GM12878 (cell line): ENCODE measurements around the gene ATF2. TPM values are rescaled to one million over a fixed set of nuclear protein-coding genes. Genes with fewer than 3 reads are reported as not detected.

Experiments
- ATAC-seq: fragments of 200-7000 bp; cut with Tn5 transposase; 3 replicates; pipeline ENCODE4 v1.9.1; 2020; ENCODE audit warnings: mild to moderate bottlenecking, moderate library complexity
- BruUV-seq: library from RNA; stranded (reverse); fragments of 400-500 nt; replicated peaks from 2 replicates; lab custom pipeline; 2021; lab: Mats Ljungman, UMichigan
- CTCF ChIA-PET: fragments of 300-600 bp; sonication (Branson Sonifier 250); formaldehyde crosslinking; extraction: SDS; loops from one replicate; lab custom pipeline; 2021; ENCODE audit warnings: inconsistent platforms; lab: Yijun Ruan, JAX
- POLR2A ChIA-PET: fragments of 350-600 bp; formaldehyde crosslinking; extraction: SDS; loops from one replicate; lab custom pipeline; 2021; ENCODE audit warnings: inconsistent platforms; lab: Charles Lee
- RAD21 ChIA-PET: fragments of 300-600 bp; sonication (Branson Sonifier 250); formaldehyde crosslinking; loops from one replicate; lab custom pipeline; 2023; ENCODE audit warnings: antibody characterized with exemption; ENCODE audit not compliant: unreplicated experiment; lab: Charles Lee
- SMC1A ChIA-PET: fragments of 300-600 bp; sonication (Branson Sonifier 250); formaldehyde crosslinking; loops from one replicate; lab custom pipeline; 2023; ENCODE audit not compliant: unreplicated experiment, uncharacterized antibody; lab: Charles Lee
- DNase-seq: peaks from one replicate; pipeline ENCODE4 v3.0.0-alpha.2; 2011; ENCODE audit warnings: low read depth, low spot score
- FAIRE-seq: peaks from 3 replicates; lab custom pipeline; 2011; peaks lifted over from hg19 to GRCh38; lab: Jason Lieb, UNC
- H2AFZ ChIP-seq: 2 replicates; pipeline ENCODE4 v1.6.0; 2011; ENCODE audit warnings: low read depth, low read length, control low read depth; ENCODE audit not compliant: control insufficient read depth
- H3K27ac ChIP-seq: 2 replicates; pipeline ENCODE4 v1.5.1; 2011; ENCODE audit warnings: control low read depth; ENCODE audit not compliant: control insufficient read depth, insufficient read depth
- H3K27me3 ChIP-seq, 2 experiments: replicated peaks in 1 of 2; 2 replicates each; pipeline versions ENCODE4 v1.6.0 to v1.6.1; 2011; ENCODE audit warnings: low read length in 1 of 2; ENCODE audit not compliant: control insufficient read depth in 2 of 2, insufficient read depth in 2 of 2
- H3K36me3 ChIP-seq, 2 experiments: 2 replicates each; pipeline ENCODE4 v1.5.1; 2011; ENCODE audit warnings: low read length in 1 of 2; ENCODE audit not compliant: control insufficient read depth in 2 of 2, insufficient read depth in 2 of 2
- H3K4me1 ChIP-seq: 2 replicates; pipeline ENCODE4 v1.6.1; 2011; ENCODE audit warnings: mild to moderate bottlenecking, low read length, moderate library complexity, mixed read lengths; ENCODE audit not compliant: control insufficient read depth, insufficient read depth
- H3K4me2 ChIP-seq: 2 replicates; pipeline ENCODE4 v1.6.0; 2011; ENCODE audit warnings: control low read depth; ENCODE audit not compliant: control insufficient read depth, insufficient read depth
- H3K4me3 ChIP-seq: fragments of 200-600 bp; sonication (generic); 2 replicates; pipeline ENCODE4 v1.5.1; 2016
- H3K79me2 ChIP-seq: 2 replicates; pipeline ENCODE4 v1.6.0; 2011; ENCODE audit warnings: low read length; ENCODE audit not compliant: control insufficient read depth, insufficient read depth
- H3K9ac ChIP-seq: 2 replicates; pipeline ENCODE4 v1.8.0; 2011; ENCODE audit warnings: low read length, control low read depth, mixed read lengths; ENCODE audit not compliant: control insufficient read depth, insufficient read depth
- H3K9me3 ChIP-seq: replicated peaks from 3 replicates; pipeline ENCODE4 v1.5.1; 2011; ENCODE audit warnings: mild to moderate bottlenecking, low read length; ENCODE audit not compliant: control insufficient read depth, insufficient read depth
- H4K20me1 ChIP-seq: 2 replicates; pipeline ENCODE4 v1.6.0; 2011; ENCODE audit not compliant: control insufficient read depth, insufficient read depth
- CHD2 ChIP-seq: IDR thresholded peaks from 2 replicates; pipeline ENCODE4 v1.6.1; 2011; ENCODE audit warnings: low read depth, low read length, improper control_type of control experiment, borderline replicate concordance
- KAT2A ChIP-seq: conservative IDR thresholded peaks from 2 replicates; pipeline ENCODE4 v1.6.1; 2011; ENCODE audit warnings: low read depth, low read length; ENCODE audit not compliant: control insufficient read depth
- NFIC ChIP-seq: IDR thresholded peaks from 2 replicates; pipeline ENCODE4 v1.6.1; 2012; ENCODE audit warnings: low read depth, mild to moderate bottlenecking, inconsistent platforms, low read length, moderate library complexity
- PAX8 ChIP-seq: fragments of 450-650 bp; IDR thresholded peaks from 2 replicates; pipeline ENCODE4 v1.6.1; 2017; ENCODE audit warnings: mild to moderate bottlenecking, moderate library complexity
- RCOR1 ChIP-seq: conservative IDR thresholded peaks from 2 replicates; pipeline ENCODE4 v1.6.1; 2012; ENCODE audit warnings: low read depth, low read length, improper control_type of control experiment
- SPI1 ChIP-seq: IDR thresholded peaks from 2 replicates; pipeline ENCODE4 v1.6.1; 2011; ENCODE audit warnings: low read depth, mild to moderate bottlenecking, low read length, moderate library complexity, borderline replicate concordance; ENCODE audit not compliant: insufficient read depth
- SUPT20H ChIP-seq: IDR thresholded peaks from 2 replicates; pipeline ENCODE4 v1.6.1; 2011; ENCODE audit warnings: low read depth, mild to moderate bottlenecking, low read length, moderate library complexity, borderline replicate concordance; ENCODE audit not compliant: control insufficient read depth
- WGBS: methylation state at CpG from one replicate; pipeline ENCODE4 v1.1.6; 2016; ENCODE audit warnings: low lambda C conversion rate; ENCODE audit not compliant: insufficient replicate concordance, insufficient coverage; ENCODE audit errors: missing lambda C conversion rate; 5-methylcytosine and 5-hydroxymethylcytosine counted together
- in situ Hi-C: fragments of 300-500 bp; cut with MboI; formaldehyde crosslinking; loops from 9 replicates; pipeline ENCODE4 v1.14.3; 2018; ENCODE audit warnings: mixed read lengths
- intact Hi-C: fragments of 100-400 bp; cut with micrococcal nuclease; formaldehyde crosslinking; loops from one replicate; pipeline ENCODE4 v1.14.2; 2022; ENCODE audit not compliant: unreplicated experiment
- polyA plus RNA-seq, 11 experiments: library from polyadenylated mRNA; depleted of rRNA in 4 of 11; unstranded in 6 of 11; stranded (reverse) in 5 of 11; fragments of >200 nt; fragmentation: Nextera tagmentation in 4 of 11; fragmentation: Illumina TruSeq in 1 of 11; extraction: Ambion mirVana in 4 of 11; extraction: Trizol in 1 of 11; gene quantifications; 1 replicate in 1 of 11; 2 replicates in 10 of 11; pipeline versions ENCODE4 v1.2.1 to v1.2.3, GENCODE V29; 2011 to 2016; ENCODE audit warnings: inconsistent platforms in 2 of 11, missing spikeins in 2 of 11, low read depth in 1 of 11
- total RNA-seq, 4 experiments: library from RNA; depleted of rRNA in 3 of 4; stranded (reverse); fragments of >200 nt in 3 of 4; fragmentation: Illumina TruSeq in 1 of 4; extraction: Trizol in 1 of 4; gene quantifications; 2 replicates each; pipeline versions ENCODE4 v1.2.1 to v1.2.3, GENCODE V29; 2013 to 2021
- TF ChIP-seq, protein P1 (sequence below): IDR thresholded peaks from 2 replicates; pipeline ENCODE4 v1.6.1; 2012; ENCODE audit warnings: low read depth, low read length, improper control_type of control experiment
- TF ChIP-seq, protein P2 (sequence below): fragments of 450-650 bp; IDR thresholded peaks from 2 replicates; pipeline ENCODE4 v1.6.1; 2017; ENCODE audit warnings: mild to moderate bottlenecking, moderate library complexity
- TF ChIP-seq, protein P3 (sequence below): IDR thresholded peaks from 2 replicates; pipeline ENCODE4 v1.6.1; 2012; ENCODE audit warnings: improper control_type of control experiment, low read depth, low read length; ENCODE audit not compliant: insufficient replicate concordance
- TF ChIP-seq, protein P4 (sequence below): IDR thresholded peaks from 2 replicates; pipeline ENCODE4 v1.6.1; 2011; ENCODE audit warnings: mild to moderate bottlenecking, low read depth, low read length, moderate library complexity; ENCODE audit not compliant: insufficient replicate concordance

Gene ATF2
- total and polyA plus RNA-seq, 10 of the 15 experiments (the other 5 are each of a cell fraction or from before 2014, with no cell fraction given) = 10.3 to 78.0 (median 36.0) TPM

DNA sequence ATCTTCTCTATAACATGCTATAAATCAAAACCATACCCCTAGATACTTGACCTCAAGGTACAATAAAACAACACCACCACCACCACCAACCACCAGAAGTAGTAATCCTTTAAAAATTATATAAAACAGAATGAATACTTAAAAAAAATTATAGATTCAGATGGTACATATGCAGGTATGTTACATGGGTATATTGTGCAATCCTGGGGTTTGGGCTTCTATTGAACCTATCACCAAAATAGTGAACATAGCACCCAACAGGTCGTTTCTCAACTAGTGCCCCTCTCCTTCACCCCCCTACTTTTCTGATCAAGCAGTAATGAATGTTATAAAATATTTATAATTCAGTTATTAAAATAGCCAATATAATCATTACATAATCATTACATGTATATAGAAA lies 91.7 kb downstream of the ATF2 start:
- FAIRE-seq (no peak), DNase-seq (no peak), ATAC-seq (no peak)
- no peaks in the 10 kb centered on the region for H3K27me3 ChIP-seq
- no peaks in the 10 kb centered on the region for H3K4me1 ChIP-seq
- no peak overlapping the region for H3K27ac ChIP-seq
- no peak overlapping the region for H2AFZ ChIP-seq
- RAD21 ChIA-PET = no interaction called here
- CTCF ChIA-PET = interaction anchor here (0.8 kb wide), 1 partner anchor 530 kb away, joined by 3 read pairs; no protein-coding TSS in a partner anchor
- WGBS = 100% methylated on average over 1 of the region's 1 CpG
- no peak overlapping the region for H3K9ac ChIP-seq
- H3K79me2 ChIP-seq = no peaks in the 10 kb centered on the region
- in situ Hi-C loops (no loop called here), intact Hi-C loops (no loop called here)
- peaks cover 0 to 8% of the 10 kb centered on the region in 2 experiments; a peak in 2 of 4 replicates for H3K36me3 ChIP-seq
- H4K20me1 ChIP-seq = no peaks in the 10 kb centered on the region
- SMC1A ChIA-PET = no interaction called here
- BruUV-seq = no TSS peak
- H3K4me3 ChIP-seq = no peak overlapping the region
- POLR2A ChIA-PET = no interaction called here
- H3K9me3 ChIP-seq = no peaks in the 10 kb centered on the region
- no peak overlapping the region for H3K4me2 ChIP-seq
- TF ChIP-seq NFIC (no peak), KAT2A (no peak), RCOR1 (no peak), SPI1 (no peak), SUPT20H (no peak), CHD2 (no peak), PAX8 (no peak)
- TF ChIP-seq, protein P1, sequence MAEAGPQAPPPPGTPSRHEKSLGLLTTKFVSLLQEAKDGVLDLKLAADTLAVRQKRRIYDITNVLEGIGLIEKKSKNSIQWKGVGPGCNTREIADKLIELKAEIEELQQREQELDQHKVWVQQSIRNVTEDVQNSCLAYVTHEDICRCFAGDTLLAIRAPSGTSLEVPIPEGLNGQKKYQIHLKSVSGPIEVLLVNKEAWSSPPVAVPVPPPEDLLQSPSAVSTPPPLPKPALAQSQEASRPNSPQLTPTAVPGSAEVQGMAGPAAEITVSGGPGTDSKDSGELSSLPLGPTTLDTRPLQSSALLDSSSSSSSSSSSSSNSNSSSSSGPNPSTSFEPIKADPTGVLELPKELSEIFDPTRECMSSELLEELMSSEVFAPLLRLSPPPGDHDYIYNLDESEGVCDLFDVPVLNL = no peak
- TF ChIP-seq, protein P2, sequence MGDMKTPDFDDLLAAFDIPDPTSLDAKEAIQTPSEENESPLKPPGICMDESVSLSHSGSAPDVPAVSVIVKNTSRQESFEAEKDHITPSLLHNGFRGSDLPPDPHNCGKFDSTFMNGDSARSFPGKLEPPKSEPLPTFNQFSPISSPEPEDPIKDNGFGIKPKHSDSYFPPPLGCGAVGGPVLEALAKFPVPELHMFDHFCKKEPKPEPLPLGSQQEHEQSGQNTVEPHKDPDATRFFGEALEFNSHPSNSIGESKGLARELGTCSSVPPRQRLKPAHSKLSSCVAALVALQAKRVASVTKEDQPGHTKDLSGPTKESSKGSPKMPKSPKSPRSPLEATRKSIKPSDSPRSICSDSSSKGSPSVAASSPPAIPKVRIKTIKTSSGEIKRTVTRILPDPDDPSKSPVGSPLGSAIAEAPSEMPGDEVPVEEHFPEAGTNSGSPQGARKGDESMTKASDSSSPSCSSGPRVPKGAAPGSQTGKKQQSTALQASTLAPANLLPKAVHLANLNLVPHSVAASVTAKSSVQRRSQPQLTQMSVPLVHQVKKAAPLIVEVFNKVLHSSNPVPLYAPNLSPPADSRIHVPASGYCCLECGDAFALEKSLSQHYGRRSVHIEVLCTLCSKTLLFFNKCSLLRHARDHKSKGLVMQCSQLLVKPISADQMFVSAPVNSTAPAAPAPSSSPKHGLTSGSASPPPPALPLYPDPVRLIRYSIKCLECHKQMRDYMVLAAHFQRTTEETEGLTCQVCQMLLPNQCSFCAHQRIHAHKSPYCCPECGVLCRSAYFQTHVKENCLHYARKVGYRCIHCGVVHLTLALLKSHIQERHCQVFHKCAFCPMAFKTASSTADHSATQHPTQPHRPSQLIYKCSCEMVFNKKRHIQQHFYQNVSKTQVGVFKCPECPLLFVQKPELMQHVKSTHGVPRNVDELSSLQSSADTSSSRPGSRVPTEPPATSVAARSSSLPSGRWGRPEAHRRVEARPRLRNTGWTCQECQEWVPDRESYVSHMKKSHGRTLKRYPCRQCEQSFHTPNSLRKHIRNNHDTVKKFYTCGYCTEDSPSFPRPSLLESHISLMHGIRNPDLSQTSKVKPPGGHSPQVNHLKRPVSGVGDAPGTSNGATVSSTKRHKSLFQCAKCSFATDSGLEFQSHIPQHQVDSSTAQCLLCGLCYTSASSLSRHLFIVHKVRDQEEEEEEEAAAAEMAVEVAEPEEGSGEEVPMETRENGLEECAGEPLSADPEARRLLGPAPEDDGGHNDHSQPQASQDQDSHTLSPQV = no peak
- TF ChIP-seq, protein P3, sequence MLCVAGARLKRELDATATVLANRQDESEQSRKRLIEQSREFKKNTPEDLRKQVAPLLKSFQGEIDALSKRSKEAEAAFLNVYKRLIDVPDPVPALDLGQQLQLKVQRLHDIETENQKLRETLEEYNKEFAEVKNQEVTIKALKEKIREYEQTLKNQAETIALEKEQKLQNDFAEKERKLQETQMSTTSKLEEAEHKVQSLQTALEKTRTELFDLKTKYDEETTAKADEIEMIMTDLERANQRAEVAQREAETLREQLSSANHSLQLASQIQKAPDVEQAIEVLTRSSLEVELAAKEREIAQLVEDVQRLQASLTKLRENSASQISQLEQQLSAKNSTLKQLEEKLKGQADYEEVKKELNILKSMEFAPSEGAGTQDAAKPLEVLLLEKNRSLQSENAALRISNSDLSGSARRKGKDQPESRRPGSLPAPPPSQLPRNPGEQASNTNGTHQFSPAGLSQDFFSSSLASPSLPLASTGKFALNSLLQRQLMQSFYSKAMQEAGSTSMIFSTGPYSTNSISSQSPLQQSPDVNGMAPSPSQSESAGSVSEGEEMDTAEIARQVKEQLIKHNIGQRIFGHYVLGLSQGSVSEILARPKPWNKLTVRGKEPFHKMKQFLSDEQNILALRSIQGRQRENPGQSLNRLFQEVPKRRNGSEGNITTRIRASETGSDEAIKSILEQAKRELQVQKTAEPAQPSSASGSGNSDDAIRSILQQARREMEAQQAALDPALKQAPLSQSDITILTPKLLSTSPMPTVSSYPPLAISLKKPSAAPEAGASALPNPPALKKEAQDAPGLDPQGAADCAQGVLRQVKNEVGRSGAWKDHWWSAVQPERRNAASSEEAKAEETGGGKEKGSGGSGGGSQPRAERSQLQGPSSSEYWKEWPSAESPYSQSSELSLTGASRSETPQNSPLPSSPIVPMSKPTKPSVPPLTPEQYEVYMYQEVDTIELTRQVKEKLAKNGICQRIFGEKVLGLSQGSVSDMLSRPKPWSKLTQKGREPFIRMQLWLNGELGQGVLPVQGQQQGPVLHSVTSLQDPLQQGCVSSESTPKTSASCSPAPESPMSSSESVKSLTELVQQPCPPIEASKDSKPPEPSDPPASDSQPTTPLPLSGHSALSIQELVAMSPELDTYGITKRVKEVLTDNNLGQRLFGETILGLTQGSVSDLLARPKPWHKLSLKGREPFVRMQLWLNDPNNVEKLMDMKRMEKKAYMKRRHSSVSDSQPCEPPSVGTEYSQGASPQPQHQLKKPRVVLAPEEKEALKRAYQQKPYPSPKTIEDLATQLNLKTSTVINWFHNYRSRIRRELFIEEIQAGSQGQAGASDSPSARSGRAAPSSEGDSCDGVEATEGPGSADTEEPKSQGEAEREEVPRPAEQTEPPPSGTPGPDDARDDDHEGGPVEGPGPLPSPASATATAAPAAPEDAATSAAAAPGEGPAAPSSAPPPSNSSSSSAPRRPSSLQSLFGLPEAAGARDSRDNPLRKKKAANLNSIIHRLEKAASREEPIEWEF = no peak
- TF ChIP-seq, protein P4, sequence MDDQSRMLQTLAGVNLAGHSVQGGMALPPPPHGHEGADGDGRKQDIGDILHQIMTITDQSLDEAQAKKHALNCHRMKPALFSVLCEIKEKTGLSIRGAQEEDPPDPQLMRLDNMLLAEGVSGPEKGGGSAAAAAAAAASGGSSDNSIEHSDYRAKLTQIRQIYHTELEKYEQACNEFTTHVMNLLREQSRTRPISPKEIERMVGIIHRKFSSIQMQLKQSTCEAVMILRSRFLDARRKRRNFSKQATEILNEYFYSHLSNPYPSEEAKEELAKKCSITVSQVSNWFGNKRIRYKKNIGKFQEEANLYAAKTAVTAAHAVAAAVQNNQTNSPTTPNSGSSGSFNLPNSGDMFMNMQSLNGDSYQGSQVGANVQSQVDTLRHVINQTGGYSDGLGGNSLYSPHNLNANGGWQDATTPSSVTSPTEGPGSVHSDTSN = no peak
